ENCODE results near the gene CAPN11.
"Not testable (repeated sequence)": the region's sequence is repeated elsewhere in the genome, so short reads cannot be mapped to it uniquely, and the experiment has no call there.

The CAPN11 gene

GRCh38 chr6:44181784-44182183 is 23.2 kb downstream of the CAPN11 start:
- not testable (repeated sequence) for DNase-seq (ENCODE audit: low read depth)

- DNase-seq (ENCODE audit: low read depth): no peak
Observed at GRCh38 chr6:44182911-44183390, 24.3 kb downstream of the CAPN11 start.

- DNase-seq (ENCODE audit: low read depth): no peak
Observed at GRCh38 chr6:44183783-44184182, 25.2 kb downstream of the CAPN11 start.

DNA sequence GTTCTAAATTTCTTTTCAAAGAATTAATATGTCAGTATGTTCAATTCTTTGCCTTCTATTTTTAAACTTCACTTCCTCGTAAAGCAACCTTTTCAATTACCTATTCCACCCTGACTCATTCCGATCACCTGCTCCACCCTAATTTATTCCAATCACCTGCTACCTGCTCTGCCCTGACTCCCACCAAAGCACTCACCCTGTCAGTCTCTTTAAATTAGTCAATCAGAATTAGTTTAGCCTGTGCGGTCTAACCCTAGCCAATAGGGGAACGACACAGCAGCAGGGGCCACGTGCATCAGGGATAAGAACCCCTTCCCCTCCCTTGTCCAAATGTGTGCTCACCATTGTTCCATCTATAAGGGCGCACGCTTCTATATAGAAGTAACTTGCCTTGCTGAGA is 26.7 kb downstream of the CAPN11 start:
- DNase-seq (ENCODE audit: low read depth): not testable (repeated sequence)

- no peak for DNase-seq (ENCODE audit: low read depth)
Observed at GRCh38 chr6:44185953-44186634, 27.5 kb downstream of the CAPN11 start.

- DNase-seq (ENCODE audit: low read depth): no peak
Observed at GRCh38 chr6:44186635-44187025, 28.0 kb downstream of the CAPN11 start.

DNA sequence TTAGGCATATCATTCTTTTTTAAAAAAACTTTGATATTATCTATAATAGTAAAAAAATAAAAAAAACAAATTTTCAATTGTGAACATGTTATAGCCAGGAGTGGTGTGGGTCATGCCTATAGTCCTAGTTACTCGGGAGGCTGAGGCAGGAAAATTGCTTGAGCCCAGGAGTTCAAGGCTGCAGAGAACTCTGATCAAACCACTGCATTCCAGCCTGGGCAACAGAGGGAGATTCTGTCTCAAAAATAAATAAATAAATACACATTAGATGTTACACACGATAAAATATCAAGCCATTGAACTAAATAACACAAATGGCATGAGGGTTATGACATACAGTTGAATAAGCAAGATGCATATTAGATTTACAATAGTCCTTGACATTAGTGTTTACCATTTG is 30.2 kb downstream of the CAPN11 start:
- no peak for DNase-seq (ENCODE audit: low read depth)

GRCh38 chr6:44189257-44189656 is 30.6 kb downstream of the CAPN11 start:
- no peak for DNase-seq (ENCODE audit: low read depth)

- DNase-seq (ENCODE audit: low read depth): no peak
Observed at GRCh38 chr6:44190715-44191114, 32.1 kb downstream of the CAPN11 start.

DNA sequence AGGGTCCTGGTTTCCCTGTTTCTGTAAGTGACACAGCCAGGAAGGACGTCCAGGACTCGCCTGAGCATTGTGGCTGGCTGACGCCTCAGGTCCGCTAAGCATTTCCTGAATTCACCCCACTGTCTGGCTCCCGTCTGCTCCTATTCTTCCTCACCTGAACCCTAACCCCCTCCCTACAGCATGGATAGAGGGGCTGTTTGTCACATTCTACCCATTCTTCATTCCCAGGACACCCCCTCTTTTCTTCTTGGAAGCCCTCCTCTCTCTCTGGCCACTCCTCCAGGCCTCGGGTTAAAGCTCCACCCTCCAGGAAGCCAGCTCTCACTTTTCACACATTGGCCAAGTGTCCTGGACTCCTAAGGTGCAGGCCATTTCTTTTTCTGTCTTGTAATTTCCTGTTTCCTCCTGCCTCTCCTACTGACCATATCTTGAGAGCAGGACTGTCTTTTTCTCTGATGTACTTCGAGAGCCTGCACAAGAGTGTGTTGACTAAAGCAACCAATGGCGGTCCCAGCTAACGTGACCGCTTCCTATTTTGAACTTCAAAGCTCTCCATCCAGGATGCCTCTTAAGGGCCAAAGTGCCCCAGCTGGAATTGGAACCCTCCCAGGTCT is 33.9 kb downstream of the CAPN11 start:
- DNase-seq (ENCODE audit: low read depth): no peak

- DNase-seq (ENCODE audit: low read depth): no peak
Observed at GRCh38 chr6:44193307-44193910, 34.8 kb downstream of the CAPN11 start.

GRCh38 chr6:44194326-44194725 is 35.7 kb downstream of the CAPN11 start:
- DNase-seq (ENCODE audit: low read depth): no peak

GRCh38 chr6:44196351-44196750 is 37.7 kb downstream of the CAPN11 start:
- DNase-seq (ENCODE audit: low read depth): not testable (repeated sequence)

- DNase-seq (ENCODE audit: low read depth): no peak
Observed at GRCh38 chr6:44198684-44199083, 40.1 kb downstream of the CAPN11 start.

DNA sequence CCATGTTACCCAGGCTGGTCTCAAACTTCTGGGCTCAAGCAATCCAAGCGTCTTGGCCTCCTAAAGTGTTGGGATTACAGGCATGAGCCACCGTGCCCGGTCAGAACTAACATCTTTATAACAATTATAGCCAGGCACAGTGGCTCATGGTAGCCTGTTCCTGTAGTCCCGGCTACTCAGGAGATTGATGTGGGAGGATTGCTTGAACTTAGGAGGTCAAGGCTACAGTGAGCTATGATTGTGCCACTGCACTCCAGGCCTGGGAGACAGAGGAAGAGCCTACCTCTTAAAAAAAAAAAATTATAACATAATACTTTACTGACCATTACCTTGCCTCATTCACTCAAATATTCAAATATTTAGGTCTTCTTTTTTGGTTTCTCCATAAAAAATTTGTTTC is 41.3 kb downstream of the CAPN11 start:
- DNase-seq (ENCODE audit: low read depth): no peak

- DNase-seq (ENCODE audit: low read depth): no peak
Observed at GRCh38 chr6:44201200-44201599, 42.6 kb downstream of the CAPN11 start.

- no peak for DNase-seq (ENCODE audit: low read depth)
Observed at GRCh38 chr6:44201638-44202303, 43.2 kb downstream of the CAPN11 start.

DNA sequence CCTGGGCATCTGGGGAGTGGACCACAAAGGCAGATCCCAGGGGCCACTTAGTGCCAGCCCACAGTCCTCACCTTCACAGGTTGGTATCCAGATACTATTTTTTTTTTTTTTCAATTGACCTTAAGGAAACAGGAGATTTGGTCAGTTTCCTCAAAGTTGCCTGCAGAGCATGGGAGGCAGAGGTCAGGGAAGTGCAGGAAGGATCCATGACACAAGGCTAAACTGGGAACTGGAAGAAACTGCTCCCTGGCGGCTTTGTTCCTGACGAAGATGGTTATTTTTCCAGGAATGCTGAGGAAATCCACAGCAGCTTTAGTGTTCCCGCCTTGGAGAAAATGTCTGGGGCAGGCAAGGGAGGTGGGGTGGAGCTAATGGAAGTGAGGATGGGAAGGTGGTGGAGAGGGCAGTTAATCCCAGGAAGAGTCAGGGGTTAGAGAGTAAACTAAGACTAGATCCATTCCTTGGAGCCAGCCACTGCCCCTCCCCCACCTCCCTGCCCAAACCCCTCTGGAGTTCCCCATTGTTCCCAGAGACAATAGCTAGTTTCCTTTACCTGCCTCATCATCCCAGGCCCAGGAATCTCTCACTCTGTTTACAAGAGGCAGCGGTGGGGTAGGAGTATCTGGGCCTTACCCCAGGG is 43.8 kb downstream of the CAPN11 start:
- no peak for DNase-seq (ENCODE audit: low read depth)

DNA sequence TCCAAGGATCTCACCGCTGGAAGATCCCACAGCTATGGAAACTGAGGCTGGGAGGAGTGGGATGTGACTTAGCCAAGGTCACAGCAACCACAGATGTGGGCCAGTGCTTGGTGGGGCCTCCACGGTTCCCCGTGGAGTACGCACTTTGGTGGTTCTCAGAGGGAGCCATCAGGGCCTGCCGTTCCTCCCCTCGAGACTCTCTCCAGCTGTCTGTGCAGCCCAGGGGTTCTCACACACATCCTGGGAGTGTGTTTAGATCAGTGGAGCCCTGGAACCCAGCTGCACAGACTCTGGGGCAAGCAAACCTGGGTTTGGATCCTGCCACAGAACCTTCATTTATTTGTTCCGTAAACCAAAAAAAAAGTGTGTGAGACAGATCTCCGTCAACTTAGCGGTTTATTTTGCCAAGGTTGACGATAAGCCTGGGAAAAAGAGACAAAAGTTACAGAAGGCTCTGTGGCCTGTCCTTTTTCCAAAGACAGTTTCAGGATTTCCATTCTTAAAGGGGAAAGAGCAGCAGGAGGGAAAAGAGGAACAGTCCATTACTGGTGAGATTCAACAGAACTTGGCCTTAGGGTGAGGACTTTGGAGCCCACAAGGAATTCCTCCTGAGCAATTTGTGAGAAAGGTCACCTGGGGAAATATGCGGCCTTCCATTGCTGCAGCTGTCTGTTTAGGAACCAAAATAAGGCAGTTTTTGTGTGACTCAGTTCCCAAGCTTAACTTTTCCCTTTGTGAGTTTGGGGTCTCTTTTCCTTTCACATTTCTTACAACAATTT is 44.5 kb downstream of the CAPN11 start:
- DNase-seq (ENCODE audit: low read depth): no peak

DNA sequence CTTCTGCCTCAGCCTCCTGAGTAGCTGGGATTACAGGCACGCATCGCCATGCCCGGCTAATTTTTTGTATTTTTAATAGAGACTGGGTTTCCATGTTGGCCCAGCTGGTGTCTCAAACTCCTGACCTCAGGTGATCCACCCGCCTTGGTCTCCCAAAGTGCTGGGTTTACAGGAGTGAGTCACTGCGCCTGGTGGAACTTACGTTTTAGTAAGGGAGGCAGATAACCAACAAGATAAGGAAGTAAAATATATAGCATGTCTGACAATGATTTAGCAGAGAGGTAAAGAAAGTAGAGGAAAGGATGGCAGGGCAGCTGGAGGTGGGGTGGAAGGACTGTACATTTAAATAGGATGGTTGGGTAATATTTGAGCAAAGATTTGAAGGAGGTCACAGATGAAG is 45.3 kb downstream of the CAPN11 start:
- DNase-seq (ENCODE audit: low read depth): no peak

- no peak for DNase-seq (ENCODE audit: low read depth)
Observed at GRCh38 chr6:44207966-44208365, 49.3 kb downstream of the CAPN11 start.

GRCh38 chr6:44211284-44211683 is 52.7 kb downstream of the CAPN11 start:
- no peak for DNase-seq (ENCODE audit: low read depth)

All from EH (cell line).